Activated CD8-positive, alpha-beta memory T cell treated with anti-CD3 and anti-CD28 coated beads, Interleukin-2, amount 50 U/mL, for 4 hours (primary cell): Measurements from ENCODE around the gene HMSD.

ENCODE experiments used
- DNase-seq: peaks from one replicate; pipeline ENCODE4 v3.0.0-alpha.2; 2020

Gene HMSD

DNA sequence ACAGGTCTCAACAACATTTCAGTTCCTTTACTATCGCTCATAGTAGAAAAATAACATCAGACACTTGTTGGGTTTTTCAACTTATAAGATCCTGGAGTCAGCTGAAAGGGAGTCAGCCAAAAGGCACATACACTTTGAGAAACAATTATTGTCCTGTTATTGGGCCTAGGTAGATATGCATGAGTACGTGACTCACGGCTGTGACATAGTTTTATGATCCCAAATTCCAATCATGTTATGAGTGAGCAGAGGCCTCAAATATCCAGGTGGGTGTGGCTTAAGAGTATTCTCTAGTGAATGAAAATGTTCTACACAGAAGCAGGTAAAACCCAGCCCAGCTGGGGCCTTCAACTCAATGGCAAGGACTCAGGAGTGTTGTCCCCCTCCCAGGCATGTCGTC is 47.9 kb downstream of the HMSD start:
- no peak for DNase-seq

DNA sequence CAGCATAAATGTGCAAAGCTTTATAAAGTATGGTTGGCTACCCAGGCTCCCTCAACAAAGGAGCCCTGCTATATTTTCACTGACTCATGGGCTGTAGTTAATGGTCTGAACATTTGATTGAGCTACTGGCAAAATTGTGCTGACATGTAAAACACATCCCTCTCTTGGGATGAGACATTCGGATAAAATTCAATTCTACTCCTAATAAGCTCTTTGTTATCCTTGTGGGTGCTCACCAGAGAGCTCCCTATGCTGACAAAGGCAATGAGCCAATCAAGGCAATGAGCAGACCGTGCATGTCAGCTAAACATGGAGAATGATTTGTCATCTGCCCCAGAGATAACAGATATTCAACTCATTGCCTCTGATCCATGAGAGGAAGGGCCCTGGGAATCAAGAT is 48.5 kb downstream of the HMSD start:
- no peak for DNase-seq

- DNase-seq: no peak
Observed at GRCh38 chr18:63999871-64000270, 50.8 kb downstream of the HMSD start.

- no peak for DNase-seq
Observed at GRCh38 chr18:64002581-64002980, 53.5 kb downstream of the HMSD start.

DNA sequence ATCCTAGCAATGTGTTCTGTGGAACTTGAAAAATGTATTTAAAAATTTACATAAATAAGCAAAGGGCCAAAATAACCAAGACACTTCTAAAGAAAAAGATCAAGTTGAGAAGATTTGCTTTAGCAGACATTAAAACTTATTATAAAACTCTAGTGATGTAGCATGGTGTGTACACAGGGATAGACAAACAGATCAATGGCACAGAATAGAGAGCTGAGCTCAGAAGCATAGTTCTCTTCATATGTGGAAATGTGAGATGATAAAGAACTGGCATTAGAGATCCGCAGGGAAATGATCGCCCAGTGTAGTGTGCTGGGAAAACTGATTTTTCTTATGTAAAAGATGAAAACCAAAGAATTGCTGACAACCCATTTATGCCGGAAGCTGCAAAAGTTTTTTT is 60.2 kb downstream of the HMSD start:
- DNase-seq: no peak
